ENCODE measurements around the gene AP3B2. TPM values are rescaled to one million over a fixed set of nuclear protein-coding genes. Genes with fewer than 3 reads are reported as not detected.

Gene AP3B2
- total RNA-seq, 1 experiment from 2014 or later = not detected

DNA sequence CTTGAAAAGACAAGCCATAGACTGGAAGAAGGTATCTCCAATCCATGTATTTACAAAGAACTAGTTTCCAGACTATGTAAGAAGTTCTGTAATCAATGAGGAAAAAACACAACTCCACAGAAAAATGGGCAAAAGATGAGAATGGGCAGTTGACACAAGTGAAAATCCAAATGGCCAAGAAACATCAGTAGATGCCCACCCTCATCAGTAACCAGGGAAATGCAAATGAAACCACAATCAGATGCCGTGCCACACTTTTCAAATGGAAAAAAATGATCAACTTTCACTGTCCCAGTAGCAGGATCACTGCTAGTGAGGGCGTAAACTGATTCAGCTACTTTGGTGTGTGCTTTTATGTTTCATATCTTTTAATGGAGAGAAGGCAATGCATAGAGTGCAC lies 58.0 kb downstream of the AP3B2 start:
- Histone ChIP-seq H3K79me2 (ENCODE audit: low read length) (no peaks in the 10 kb centered on the region), H2AFZ (ENCODE audit: low read length) (no peak overlapping the region), H4K20me1 (ENCODE audit: insufficient read depth, low read depth, low read length) (no peaks in the 10 kb centered on the region), H3K27me3 (ENCODE audit: low read length) (no peaks in the 10 kb centered on the region), H3K9ac (ENCODE audit: low read length) (no peak overlapping the region), H3K4me3 (ENCODE audit: low read length) (no peak overlapping the region), H3K4me2 (ENCODE audit: low read depth, low read length, poor library complexity, severe bottlenecking) (no peak overlapping the region), H3K36me3 (ENCODE audit: insufficient read depth, low read length) (no peaks in the 10 kb centered on the region), H3K4me1 (ENCODE audit: low read length) (peaks cover 22% of the 10 kb centered on the region), H3K9me2 (replicated peaks; ENCODE audit: insufficient read depth, low read length) (no peaks in the 10 kb centered on the region), H3K9me3 (ENCODE audit: low read length) (no peaks in the 10 kb centered on the region), H3K27ac (ENCODE audit: low read length) (no peak overlapping the region)
- no peak for DNase-seq

DNA sequence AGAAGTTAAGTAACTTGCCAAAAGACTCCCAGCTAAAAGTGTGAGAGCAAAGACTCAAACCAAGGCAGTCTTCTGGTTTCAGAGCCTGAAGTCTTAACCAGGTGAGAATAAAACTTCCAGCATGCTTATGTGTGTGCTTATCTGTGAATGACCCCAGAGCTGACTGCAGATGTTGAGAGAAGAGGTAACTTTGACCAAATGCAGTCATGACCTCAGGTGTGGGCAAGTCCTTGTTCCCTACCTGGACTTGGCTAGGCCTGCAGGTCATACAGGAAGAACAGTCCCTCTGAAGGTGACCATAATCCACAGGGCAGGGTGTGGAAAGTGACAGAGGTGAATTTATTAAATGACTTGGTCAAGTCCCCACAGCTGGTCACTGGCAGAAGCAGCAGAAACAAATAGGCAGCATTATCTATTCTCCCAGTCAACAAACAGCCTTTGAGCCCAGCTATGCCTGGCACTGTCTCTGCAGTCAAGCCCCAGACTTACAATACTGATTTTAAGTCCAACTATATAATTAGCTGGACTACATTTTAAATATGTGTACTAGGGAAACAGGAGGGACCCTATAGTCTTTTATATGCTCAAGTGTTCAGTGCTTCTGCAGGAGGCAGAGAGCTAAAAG lies 59.5 kb downstream of the AP3B2 start:
- no peaks in the 10 kb centered on the region for H3K36me3 ChIP-seq (ENCODE audit: insufficient read depth, low read length)

DNA sequence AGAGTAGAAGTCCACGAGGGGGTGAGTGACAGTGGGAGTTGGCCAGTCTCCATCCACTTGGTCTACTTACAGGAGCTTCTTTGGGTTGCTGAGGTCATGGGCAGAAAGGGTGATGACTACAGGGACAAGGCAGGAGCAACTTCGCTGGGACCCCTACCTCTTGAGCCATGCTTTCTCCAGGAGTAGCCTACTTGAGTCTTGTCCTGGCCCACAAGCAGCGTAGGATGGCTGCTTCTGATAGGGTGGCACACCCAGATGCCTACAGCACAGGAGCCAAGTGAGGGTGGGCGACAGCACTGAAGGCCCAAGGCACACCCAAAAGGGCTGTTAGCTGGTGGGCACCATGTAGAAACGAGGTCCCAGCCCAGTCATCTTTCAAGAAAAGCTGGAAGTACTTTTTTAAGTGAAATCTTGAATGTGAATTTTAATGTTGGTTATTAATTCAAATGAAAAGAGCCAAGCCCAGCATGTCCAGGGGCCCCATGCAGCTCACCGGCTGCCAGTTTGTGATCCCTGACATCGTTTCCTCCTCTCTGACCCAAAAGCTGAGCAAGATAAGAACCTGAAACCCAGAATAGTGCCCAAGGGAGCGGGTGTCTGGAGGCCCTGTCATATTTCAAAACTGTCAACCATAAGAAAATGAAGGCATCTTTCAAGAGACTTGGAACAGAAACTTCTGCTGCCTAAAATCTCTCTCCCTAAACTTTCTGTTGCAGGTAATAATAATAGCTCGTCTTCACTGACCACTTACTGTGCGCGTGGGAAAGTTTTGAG lies 60.3 kb downstream of the AP3B2 start:
- Histone ChIP-seq H3K4me2 (ENCODE audit: low read depth, low read length, poor library complexity, severe bottlenecking) (peak overlapping the region; percentile 21), H4K20me1 (ENCODE audit: insufficient read depth, low read depth, low read length) (no peaks in the 10 kb centered on the region), H3K36me3 (ENCODE audit: insufficient read depth, low read length) (no peaks in the 10 kb centered on the region), H3K4me3 (ENCODE audit: low read length) (no peak overlapping the region), H2AFZ (ENCODE audit: low read length) (no peak overlapping the region), H3K27ac (ENCODE audit: low read length) (no peak overlapping the region), H3K79me2 (ENCODE audit: low read length) (no peaks in the 10 kb centered on the region), H3K9ac (ENCODE audit: low read length) (no peak overlapping the region), H3K4me1 (ENCODE audit: low read length) (peaks cover 22% of the 10 kb centered on the region), H3K9me3 (ENCODE audit: low read length) (no peaks in the 10 kb centered on the region), H3K9me2 (replicated peaks; ENCODE audit: insufficient read depth, low read length) (no peaks in the 10 kb centered on the region), H3K27me3 (ENCODE audit: low read length) (no peaks in the 10 kb centered on the region)
- no peak for DNase-seq

More for the DNA sequence above, 59.5 kb downstream of the AP3B2 start:
- Histone ChIP-seq H3K4me3 (ENCODE audit: low read length) (no peak overlapping the region), H3K9ac (ENCODE audit: low read length) (no peak overlapping the region), H3K27ac (ENCODE audit: low read length) (no peak overlapping the region), H3K9me2 (replicated peaks; ENCODE audit: insufficient read depth, low read length) (no peaks in the 10 kb centered on the region), H3K4me1 (ENCODE audit: low read length) (peaks cover 22% of the 10 kb centered on the region), H3K4me2 (ENCODE audit: low read depth, low read length, poor library complexity, severe bottlenecking) (peak overlapping the region; percentile 21), H2AFZ (ENCODE audit: low read length) (no peak overlapping the region), H4K20me1 (ENCODE audit: insufficient read depth, low read depth, low read length) (no peaks in the 10 kb centered on the region), H3K27me3 (ENCODE audit: low read length) (no peaks in the 10 kb centered on the region), H3K79me2 (ENCODE audit: low read length) (no peaks in the 10 kb centered on the region), H3K9me3 (ENCODE audit: low read length) (no peaks in the 10 kb centered on the region)
- DNase-seq = no peak

DNA sequence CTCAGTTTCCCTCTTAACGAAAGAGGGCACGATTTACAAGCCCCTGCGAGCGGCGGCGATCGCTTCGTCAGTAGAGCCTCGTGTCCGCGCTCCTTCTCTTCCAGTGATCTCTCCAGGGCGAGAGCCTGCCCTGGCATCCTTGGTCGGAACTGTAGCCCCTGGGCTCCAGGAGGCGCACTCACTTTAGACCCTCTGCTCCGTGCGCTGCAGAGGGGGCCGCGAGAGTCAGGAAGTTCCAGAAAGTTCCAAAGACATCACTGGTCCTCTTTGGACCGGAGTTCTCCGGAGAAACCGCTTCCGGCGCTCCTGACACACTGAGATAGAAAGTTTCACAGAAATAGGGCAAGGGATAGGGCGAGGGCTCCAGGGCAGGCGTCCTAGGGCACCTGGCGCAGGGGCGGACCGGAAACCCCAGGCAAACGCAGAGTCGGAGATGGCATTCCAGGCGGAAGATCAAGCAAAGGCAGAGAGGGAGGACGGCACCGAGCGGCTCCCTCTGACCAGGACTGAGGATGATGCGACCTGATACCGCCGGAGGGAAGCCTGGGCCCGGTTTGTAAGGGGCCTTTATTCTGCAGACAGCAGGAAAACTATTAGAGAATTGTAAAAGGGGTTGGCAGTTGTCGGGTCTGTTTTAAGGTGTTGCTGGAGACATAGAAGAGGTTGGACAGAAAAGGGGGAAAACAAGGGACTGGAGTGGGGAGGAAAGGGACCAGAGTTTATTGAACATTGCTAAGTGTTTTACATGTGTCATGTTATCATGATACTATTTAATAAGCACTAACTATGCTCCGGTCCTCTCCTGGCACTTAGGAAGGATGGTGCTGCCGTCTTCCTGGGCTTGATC lies 61.2 kb downstream of the AP3B2 start:
- Histone ChIP-seq H2AFZ (ENCODE audit: low read length) (no peak overlapping the region), H3K36me3 (ENCODE audit: insufficient read depth, low read length) (no peaks in the 10 kb centered on the region), H4K20me1 (ENCODE audit: insufficient read depth, low read depth, low read length) (no peaks in the 10 kb centered on the region), H3K4me2 (ENCODE audit: low read depth, low read length, poor library complexity, severe bottlenecking) (no peak overlapping the region), H3K79me2 (ENCODE audit: low read length) (no peaks in the 10 kb centered on the region), H3K4me3 (ENCODE audit: low read length) (no peak overlapping the region), H3K4me1 (ENCODE audit: low read length) (peaks cover 22% of the 10 kb centered on the region), H3K27me3 (ENCODE audit: low read length) (no peaks in the 10 kb centered on the region; the same call in 1 of the 2 replicates), H3K9me3 (ENCODE audit: low read length) (no peaks in the 10 kb centered on the region), H3K9me2 (replicated peaks; ENCODE audit: insufficient read depth, low read length) (no peaks in the 10 kb centered on the region), H3K9ac (ENCODE audit: low read length) (no peak overlapping the region), H3K27ac (ENCODE audit: low read length) (no peak overlapping the region)
- DNase-seq = no peak

DNA sequence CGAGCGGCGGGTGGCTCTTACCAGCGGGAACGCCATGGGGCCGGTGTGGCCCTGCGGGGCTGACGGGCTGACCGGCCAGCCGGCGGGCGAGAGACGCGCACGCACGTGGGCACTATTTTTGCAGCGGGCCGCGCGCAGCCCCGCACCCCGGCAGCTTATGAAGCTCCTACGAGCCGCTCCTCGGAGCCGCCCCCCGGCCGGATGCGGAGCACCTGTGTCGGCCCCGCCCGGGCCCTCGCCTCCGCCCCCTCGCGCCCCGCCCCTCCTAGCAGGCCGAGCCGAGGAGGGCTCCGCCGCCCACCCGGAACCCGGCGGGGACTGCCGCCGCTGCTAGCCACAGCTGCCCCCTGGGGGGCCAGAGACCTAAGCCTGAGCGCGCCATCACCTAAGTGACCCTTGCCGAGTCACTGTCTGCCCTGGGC lies 61.8 kb downstream of the AP3B2 start:
- no peak overlapping the region for H3K9ac ChIP-seq (ENCODE audit: low read length)
- H2AFZ ChIP-seq (ENCODE audit: low read length) = no peak overlapping the region
- no peak overlapping the region for H3K4me3 ChIP-seq (ENCODE audit: low read length)
- H3K9me3 ChIP-seq (ENCODE audit: low read length) = no peaks in the 10 kb centered on the region
- no peaks in the 10 kb centered on the region for H3K36me3 ChIP-seq (ENCODE audit: insufficient read depth, low read length)
- DNase-seq = no peak
- no peaks in the 10 kb centered on the region for H3K79me2 ChIP-seq (ENCODE audit: low read length)
- H3K4me2 ChIP-seq (ENCODE audit: low read depth, low read length, poor library complexity, severe bottlenecking) = no peak overlapping the region
- H3K27ac ChIP-seq (ENCODE audit: low read length) = no peak overlapping the region
- no peaks in the 10 kb centered on the region for H4K20me1 ChIP-seq (ENCODE audit: insufficient read depth, low read depth, low read length)
- H3K27me3 ChIP-seq (ENCODE audit: low read length) = no peaks in the 10 kb centered on the region; the same call in 1 of the 2 replicates
- no peaks in the 10 kb centered on the region for H3K9me2 ChIP-seq (replicated peaks; ENCODE audit: insufficient read depth, low read length)
- H3K4me1 ChIP-seq (ENCODE audit: low read length) = peaks cover 22% of the 10 kb centered on the region

DNA sequence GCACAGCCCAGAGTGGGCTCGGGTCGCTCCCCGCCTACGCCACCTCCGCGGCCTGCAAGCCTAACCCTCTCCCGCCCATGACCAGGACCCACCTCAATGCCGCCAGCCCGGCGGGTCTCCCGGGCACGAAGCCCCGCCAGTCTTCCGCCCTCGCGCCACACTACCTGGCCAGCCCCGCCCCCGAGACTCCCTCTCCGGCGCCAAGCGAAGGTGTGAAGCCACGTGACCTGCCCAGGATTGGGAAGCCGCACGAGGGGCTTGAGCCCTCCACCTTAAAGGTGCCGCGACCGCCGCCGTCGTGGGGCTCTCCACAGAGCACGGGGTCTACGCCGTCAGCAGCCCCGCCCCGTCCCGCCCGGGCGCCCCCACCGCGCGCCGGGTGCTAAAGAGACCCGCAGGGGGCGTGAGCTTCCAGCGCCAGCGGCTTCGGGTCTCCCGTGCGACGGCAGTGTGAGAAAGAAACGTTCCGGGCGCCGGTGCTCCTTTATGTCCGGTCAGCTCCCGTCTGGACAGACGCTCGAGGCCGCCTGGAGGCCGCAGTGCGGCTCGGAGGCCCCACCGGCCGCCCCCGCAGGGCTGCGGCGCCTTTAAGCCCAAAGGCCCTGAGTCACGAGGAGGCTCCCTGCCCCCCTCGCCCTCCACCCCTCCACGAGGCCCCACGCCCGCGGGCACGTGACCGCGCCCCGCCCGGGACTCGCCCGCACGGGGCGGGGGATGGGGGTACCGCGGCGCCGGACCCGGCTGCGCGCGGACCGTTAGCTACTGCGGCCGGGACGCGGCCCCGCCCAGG lies 62.4 kb downstream of the AP3B2 start, which contains the start of gene CPEB1:
TSS of gene CPEB1 (minus strand) at position 319 of the 790 bp plus-strand sequence. CDS start 18,904 bp downstream, outside the sequence.
- no peaks in the 10 kb centered on the region for H4K20me1 ChIP-seq (ENCODE audit: insufficient read depth, low read depth, low read length)
- no peak for DNase-seq
- H3K4me3 ChIP-seq (ENCODE audit: low read length) = no peak within 1 kb of the TSS
- H3K79me2 ChIP-seq (ENCODE audit: low read length) = no peaks in the 10 kb centered on the region
- H3K27ac ChIP-seq (ENCODE audit: low read length) = no peak within 1 kb of the TSS
- no peaks in the 10 kb centered on the region; the same call in 1 of the 2 replicates for H3K27me3 ChIP-seq (ENCODE audit: low read length)
- no peak within 1 kb of the TSS for H2AFZ ChIP-seq (ENCODE audit: low read length)
- no peaks in the 10 kb centered on the region for H3K9me2 ChIP-seq (replicated peaks; ENCODE audit: insufficient read depth, low read length)
- H3K9ac ChIP-seq (ENCODE audit: low read length) = no peak within 1 kb of the TSS
- H3K4me1 ChIP-seq (ENCODE audit: low read length) = peaks cover 22% of the 10 kb centered on the region
- H3K4me2 ChIP-seq (ENCODE audit: low read depth, low read length, poor library complexity, severe bottlenecking) = no peak within 1 kb of the TSS
- H3K9me3 ChIP-seq (ENCODE audit: low read length) = no peaks in the 10 kb centered on the region
- H3K36me3 ChIP-seq (ENCODE audit: insufficient read depth, low read length) = no peaks in the 10 kb centered on the region

DNA sequence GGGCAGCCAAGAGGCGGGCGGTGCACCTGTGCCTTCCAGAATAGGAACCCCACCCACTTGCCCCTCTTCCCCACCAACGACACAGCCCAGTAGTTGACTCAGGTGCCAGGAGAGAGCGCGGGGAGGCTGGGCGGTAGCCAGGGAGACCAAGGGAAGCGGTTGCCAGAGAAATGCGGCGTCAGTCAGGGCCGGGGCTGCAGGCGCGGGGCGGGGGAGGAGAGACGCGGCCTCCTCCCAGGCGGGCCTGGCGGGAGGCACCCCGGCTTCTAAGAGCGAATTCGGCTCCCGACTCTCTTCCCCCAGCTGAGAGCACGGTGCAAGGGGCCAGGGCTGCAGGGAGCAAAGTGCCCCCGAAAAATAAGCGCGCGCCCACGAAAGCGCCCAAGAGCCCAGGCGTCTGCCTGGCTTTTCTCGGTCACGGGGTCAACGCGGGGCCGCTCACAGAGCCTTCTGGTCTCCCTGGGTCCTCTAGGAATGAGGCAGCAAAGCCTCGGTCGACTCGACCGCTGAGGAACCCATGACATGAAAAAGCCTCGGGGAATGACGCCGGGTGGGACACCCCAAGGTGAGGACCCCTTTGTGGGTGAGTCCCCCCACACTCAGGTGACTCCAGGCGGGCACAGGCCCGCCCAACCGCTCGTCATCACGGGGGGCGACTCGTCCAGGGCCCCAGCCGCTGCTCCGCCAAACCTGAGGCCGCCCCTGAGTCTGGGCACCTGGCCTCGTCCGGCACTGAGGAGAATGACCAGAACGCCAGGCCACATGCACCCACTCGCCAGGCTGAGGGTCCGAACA lies 63.2 kb downstream of the AP3B2 start:
- no peak for DNase-seq
- H3K9me2 ChIP-seq (replicated peaks; ENCODE audit: insufficient read depth, low read length) = no peaks in the 10 kb centered on the region
- H3K27me3 ChIP-seq (ENCODE audit: low read length) = no peaks in the 10 kb centered on the region; the same call in 1 of the 2 replicates
- H3K4me3 ChIP-seq (ENCODE audit: low read length) = no peak overlapping the region
- no peaks in the 10 kb centered on the region for H3K9me3 ChIP-seq (ENCODE audit: low read length)
- no peak overlapping the region for H2AFZ ChIP-seq (ENCODE audit: low read length)
- no peaks in the 10 kb centered on the region for H3K79me2 ChIP-seq (ENCODE audit: low read length)
- no peak overlapping the region for H3K27ac ChIP-seq (ENCODE audit: low read length)
- no peaks in the 10 kb centered on the region for H3K36me3 ChIP-seq (ENCODE audit: insufficient read depth, low read length)
- H3K9ac ChIP-seq (ENCODE audit: low read length) = no peak overlapping the region
- H3K4me1 ChIP-seq (ENCODE audit: low read length) = peaks cover 27% of the 10 kb centered on the region
- no peak overlapping the region for H3K4me2 ChIP-seq (ENCODE audit: low read depth, low read length, poor library complexity, severe bottlenecking)
- no peaks in the 10 kb centered on the region for H4K20me1 ChIP-seq (ENCODE audit: insufficient read depth, low read depth, low read length)
